NAMALWA (cell line): ENCODE results near the gene REC8.

Experiments
- DNase-seq: peaks from one replicate; pipeline ENCODE4 v3.0.0-alpha.2; 2015; ENCODE audit warnings: low spot score

Gene REC8

DNA sequence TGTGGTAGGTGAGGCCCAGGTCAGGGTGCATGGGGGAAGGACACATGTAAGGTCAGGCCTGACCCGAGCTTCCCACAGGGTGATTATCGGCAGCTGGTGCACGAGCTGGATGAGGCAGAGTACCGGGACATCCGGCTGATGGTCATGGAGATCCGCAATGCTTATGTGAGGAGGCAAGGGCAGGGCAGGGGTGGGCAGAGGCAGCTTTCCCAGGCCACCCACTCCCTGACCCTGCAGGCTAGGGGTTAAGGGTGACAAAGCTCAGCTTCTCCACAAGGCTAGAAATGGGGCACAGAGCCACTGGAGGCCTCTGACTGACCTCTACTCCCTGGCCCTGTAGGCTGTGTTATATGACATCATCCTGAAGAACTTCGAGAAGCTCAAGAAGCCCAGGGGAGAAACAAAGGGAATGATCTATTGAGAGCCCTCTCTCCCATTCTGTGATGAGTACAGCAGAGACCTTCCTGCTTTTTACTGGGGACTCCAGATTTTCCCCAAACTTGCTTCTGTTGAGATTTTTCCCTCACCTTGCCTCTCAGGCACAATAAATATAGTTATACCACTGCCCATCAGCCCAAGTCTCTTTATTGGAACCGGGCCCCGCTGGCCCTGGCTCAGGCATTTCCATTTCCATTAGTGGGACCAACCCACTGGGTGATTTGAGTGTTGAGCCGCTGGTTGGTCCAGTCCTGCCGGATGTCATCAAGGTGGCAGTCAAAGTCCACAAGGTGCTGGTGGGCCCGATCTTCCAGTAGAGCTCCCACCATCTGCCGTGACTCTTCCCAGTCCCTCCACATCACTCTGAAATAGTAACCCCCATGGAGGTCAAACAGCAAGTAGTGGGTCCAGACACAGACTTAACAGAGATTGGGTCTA, 33.2 kb upstream of the REC8 start:
- no peak for DNase-seq

DNA sequence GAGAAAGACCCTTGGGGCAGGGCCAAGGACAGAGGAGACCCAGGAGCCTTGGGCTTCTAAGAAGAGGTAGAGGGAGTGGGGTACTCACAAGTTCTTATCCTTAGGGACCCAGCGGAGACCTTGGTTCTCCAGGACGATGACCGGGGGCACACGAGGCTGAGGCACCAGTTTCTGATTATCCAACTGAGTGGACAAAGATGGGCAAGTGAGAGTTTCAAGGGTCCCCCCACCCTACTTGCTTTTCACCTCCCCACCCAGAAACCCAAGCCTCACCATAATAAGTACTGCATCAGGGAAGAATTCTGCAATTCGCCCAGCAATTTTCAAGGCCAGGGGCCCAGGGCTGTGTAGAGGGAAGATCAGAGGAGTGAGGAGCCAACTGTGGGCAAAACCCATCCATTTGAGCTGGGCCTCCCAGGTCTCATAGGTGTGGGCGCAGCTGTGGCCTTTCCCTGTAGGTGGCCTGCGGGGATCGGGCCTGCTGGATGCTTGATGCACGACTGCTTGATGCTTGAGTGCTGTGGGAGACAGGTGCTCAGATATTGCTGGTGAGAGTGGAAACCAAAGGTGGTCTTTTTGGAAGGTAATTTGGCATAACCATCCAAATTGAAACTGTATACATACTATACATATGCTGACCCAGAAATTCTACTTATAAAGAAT, 32.5 kb upstream of the REC8 start:
- DNase-seq, result no peak

DNA sequence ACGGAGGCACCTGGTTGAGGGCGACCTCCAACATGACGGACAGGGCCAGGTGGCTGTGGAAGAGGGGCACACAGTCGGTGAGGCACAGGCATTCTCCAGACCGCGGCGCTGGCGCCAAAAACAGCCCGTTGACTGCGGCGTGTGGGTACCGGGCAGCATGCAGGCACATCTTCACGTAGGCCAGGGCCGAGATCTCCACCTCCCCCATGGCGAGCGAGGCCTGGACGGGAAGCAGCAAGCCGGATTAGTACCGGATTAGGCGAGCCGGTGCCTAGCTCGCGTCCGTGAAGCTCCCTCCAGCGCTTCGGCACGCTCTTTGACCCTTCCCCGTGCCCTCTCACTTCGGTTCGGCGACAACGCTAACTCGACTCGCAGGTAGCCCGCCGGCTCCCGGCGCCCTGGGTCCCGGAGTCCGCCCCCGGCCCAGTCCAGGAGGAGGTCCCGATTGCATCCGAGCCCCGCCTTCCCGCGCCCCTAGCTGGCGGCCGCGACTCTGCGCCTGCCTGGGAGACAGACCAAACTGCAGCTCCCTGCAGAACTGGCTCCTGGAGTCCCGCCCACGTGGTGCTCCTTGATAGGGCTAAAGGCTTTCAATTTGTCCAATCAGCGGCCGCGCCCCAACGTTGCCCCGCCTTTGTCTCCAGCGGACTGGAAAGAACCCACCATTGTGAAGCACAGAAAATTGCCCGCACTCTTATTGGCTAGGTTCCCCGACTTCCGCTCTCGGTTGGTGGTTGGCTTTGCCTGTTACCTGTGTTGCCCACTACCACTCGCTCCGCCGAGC, 30.6 kb upstream of the REC8 start, which contains the start of gene EMC9:
TSS of gene EMC9 (minus strand) at position 495 of the 784 bp plus-strand sequence. CDS start at position 208, 287 bp downstream.
- peak; percentile 99 for DNase-seq

DNA sequence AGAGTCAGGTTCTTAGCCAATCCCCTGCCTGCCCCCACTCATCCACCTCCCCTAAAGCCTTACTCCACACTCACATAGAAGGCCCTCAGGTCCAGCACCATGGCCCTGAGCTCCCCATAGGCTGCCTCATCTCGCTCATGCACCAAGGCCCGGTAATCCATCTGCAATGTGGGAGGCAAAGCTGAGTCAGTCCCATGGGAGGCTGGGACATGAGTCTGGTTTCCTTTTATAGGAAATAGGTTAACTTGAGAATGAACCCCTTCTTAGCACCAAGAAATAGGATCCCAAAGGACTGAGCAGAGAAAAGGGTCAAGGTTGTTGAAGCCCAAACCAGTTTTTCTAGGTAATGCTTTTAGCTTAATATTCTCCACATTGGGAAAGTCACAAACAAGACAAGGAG, 28.4 kb upstream of the REC8 start:
- no peak for DNase-seq

DNA sequence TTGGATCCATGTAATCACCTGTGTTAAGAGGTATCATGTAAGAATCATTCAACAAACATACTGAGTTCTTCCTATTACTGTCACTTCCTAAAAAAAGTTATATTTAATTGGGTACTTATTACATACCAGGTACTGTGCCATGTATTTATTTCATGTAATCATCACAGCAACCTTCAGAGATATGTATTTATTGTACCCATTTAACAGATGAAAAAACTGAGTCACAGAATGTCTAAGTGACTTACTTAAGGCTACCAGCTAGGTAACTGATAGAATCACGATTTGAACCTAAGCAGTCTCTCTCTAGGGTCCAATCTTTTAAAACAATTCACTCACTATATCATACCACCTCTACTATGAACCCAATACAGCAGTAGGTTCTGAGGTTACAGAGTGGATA, 27.4 kb upstream of the REC8 start:
- DNase-seq, result no peak

DNA sequence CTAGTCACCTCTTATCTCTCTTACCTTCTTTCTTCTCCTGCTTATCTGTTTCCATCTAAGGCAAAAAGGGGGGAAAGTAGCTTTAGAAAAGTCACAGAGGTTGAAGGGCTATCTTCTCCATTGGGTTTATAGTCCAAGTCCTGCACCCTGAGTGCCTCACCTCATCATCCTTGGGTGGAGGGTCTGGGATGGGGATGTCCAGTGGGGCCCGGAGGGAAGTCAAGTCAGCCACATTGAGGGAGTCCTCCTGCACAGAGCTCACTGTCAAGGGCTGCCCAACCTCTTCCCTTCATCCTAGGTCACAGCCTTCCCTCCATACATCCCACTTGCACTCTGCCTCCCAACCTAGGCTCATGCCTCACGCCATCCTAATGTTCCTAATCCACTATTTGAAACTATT, 26.7 kb upstream of the REC8 start:
- no peak for DNase-seq

DNA sequence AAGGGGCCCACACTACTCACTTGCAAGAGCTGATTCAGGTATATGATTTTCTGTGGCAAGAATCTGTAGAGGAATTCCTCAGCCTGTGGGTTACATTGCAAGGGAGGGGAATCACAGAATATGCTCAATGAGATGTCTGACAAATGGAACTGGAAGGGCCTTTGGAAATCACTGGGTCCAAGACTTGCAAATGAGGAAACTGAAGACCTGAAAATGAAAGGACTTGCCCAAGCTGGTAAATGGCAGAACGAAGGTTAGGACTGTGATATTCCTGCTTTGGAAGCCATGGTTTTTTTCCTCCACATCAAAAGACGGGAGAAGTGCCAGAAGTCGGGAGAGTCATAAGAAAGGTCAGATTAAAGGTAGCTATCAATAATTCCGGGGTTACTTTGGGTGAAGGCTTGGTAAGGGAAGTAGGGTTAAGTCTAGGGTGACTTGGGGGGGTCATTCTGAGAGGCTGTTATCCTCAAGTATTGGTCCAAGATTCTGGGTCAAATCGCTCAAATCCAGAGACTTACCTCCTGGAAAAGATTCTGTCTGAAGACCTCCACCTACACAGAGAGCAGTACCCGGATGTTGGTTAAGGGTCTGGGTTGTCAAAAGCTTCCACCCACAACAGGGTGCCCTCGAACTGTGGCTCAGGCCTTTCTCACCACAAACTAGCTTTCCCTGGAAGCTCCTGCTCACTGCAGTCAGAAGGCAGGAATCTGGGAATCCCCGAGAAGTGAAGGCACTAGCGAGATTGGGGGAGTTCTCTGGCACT, 26.0 kb upstream of the REC8 start:
- peak; percentile 45 for DNase-seq

DNA sequence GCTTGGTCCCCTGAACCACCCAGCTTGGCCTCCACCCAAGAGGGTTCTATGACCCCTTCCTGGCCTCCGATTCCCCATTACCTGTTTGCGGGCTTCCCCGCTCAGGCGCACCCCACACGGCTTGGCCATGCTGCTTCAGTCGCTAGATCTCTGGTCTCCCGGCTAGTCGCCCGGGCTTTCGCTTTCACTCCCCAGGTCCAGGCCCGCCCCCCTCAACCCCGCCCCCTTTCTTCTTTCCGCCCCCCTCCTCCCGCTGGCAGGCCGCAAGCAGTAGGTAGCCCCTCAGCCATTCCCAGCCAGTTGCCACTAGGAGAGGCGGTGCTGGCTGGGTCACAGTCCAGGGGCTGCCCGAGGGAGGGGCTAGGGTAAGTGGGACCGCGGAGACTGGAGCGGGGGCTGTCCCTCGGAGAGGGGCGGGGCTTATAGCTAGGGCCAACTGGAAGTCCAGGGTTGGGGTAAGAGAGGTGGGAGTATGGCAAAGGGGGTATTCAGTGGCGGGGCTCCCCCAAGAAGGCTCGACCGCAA, 25.4 kb upstream of the REC8 start, which contains the start of gene PSME2:
TSS of gene PSME2 (minus strand) at position 158 of the 525 bp plus-strand sequence. CDS start at position 129, 29 bp downstream.
- peak; percentile 97 for DNase-seq

DNA sequence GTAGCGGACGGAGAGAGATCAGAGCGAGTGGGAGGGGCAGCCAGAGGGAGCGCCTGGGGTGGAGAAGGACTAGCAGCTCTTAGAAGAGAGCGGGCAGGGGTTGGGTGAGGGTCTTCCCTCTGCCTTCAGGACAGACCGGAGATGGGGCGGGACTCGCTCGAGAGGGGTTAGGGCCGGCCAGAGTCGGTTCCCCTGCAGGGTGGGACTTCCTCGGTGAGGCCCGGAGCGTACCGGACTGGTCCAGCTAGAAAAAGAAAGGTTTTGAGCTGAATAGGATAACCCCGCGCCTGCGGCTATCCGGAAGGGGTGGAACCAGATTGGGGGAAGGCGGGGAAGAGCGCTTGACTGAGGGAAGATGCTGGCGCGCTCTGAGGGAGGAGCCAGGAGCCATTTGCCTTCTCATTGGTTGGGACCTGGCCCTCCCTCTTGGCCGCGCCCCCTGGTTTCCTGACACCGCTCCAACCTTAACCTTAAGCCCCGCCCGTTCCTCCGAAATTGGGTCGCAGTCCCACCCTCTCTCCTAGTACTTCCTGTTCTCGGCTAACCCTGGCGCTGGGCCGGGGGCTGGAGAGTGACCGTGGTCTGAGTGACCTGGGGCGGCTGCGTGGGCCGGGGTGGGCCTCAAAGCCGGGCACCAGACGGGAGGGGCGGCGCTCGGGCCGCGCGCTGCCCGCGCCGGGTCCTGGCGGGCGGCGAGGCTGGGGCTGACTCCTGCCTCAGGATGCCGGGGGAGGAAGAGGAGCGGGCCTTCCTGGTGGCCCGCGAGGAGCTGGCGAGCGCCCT, 24.7 kb upstream of the REC8 start, which contains the start of gene RNF31:
TSS of gene RNF31 (plus strand) at position 521 of the 783 bp plus-strand sequence. CDS start at position 722, 201 bp downstream.
- DNase-seq, result peak; percentile 99

DNA sequence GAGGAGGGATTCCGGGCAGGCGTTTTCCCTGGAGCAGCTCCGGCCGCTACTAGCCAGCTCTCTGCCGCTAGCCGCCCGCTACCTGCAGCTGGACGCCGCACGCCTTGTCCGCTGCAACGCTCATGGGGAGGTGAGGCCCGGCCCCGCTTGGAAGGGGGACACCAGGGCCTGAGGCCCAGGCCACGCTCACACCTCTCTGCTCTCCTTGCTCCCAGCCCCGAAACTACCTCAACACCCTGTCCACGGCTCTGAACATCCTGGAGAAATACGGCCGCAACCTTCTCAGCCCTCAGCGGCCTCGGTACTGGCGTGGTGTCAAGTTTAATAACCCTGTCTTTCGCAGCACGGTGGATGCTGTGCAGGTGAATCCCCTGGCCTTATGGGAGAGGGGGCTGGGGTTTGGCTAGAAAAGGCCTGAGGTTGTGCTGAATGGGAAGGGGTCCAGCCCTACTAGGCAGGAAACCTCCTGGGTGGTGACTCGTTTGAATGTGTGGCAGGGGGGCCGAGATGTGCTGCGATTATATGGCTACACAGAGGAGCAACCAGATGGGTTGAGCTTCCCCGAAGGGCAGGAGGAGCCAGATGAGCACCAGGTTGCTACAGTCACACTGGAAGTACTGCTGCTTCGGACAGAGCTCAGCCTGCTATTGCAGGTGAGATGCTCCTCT, 24.0 kb upstream of the REC8 start:
- DNase-seq, result no peak

DNA sequence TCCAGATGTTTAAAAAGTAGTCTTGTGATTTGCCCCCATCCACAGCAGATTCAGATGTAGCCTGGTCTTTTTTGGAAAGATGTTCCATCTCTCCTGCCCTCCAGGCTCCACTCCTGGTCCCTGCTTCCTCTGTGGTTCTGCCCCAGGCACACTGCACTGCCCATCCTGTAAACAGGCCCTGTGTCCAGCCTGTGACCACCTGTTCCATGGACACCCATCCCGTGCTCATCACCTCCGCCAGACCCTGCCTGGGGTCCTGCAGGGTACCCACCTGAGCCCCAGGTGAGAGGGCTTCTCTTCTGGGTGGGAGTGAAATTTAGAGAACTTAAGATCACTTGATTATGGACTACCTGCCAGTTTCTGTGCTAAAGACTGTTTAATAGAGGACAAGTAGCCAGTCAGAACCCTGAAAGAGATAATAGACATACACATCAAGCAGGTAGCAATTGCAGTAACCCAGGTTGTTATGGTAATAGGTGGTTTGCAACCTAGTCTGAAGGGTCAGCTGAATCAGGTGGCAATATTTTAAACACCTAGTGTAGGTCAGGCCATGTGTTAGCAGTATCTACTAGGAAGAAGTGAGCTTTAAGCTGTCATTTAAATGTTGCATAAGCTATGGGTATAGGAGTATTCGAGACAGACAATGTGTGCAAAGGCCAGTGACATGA, 22.4 kb upstream of the REC8 start:
- no peak for DNase-seq

DNA sequence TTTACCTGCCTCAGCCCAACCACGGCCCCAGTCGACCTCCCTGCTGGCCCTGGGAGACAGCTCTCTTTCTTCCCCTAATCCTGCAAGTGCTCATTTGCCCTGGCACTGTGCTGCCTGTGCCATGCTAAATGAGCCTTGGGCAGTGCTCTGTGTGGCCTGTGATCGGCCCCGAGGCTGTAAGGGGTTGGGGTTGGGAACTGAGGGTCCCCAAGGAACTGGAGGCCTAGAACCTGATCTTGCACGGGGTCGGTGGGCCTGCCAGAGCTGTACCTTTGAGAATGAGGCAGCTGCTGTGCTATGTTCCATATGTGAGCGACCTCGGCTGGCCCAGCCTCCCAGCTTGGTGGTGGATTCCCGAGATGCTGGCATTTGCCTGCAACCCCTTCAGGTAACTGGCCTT, 21.8 kb upstream of the REC8 start:
- no peak for DNase-seq

DNA sequence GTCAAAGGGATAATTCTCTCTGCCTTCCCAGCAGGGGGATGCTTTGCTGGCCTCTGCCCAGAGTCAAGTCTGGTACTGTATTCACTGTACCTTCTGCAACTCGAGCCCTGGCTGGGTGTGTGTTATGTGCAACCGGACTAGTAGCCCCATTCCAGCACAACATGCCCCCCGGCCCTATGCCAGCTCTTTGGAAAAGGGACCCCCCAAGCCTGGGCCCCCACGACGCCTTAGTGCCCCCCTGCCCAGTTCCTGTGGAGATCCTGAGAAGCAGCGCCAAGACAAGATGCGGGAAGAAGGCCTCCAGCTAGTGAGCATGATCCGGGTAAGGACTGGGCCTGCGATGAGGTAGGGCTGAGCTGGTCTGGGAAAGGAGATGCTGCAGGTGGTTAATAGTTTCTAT, 21.3 kb upstream of the REC8 start:
- DNase-seq, result no peak

DNA sequence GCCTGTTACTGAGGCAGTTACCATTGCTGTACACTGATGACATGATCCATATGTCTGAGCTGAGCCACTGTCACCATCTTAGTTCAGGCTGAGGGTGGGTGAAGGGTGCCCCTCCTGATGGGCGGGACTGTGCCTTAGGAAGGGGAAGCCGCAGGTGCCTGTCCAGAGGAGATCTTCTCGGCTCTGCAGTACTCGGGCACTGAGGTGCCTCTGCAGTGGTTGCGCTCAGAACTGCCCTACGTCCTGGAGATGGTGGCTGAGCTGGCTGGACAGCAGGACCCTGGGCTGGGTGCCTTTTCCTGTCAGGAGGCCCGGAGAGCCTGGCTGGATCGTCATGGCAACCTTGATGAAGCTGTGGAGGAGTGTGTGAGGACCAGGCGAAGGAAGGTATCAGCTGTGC, 20.9 kb upstream of the REC8 start:
- DNase-seq, result no peak

DNA sequence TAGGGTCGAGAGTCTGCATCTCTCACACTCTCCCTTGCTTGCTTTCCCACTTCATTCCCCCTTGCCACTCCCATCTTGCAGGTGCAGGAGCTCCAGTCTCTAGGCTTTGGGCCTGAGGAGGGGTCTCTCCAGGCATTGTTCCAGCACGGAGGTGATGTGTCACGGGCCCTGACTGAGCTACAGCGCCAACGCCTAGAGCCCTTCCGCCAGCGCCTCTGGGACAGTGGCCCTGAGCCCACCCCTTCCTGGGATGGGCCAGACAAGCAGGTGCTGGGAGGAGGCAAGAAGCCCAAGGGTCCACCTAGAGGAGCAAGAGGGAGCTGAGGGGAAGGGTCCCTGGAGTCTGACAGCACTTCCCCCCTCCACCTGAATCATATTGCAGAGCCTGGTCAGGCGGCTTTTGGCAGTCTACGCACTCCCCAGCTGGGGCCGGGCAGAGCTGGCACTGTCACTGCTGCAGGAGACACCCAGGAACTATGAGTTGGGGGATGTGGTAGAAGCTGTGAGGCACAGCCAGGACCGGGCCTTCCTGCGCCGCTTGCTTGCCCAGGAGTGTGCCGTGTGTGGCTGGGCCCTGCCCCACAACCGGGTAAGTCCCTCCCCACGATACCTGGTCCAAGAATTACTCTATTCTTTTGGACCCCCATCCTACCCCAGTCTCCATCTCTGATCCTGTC, 20.3 kb upstream of the REC8 start:
- no peak for DNase-seq

DNA sequence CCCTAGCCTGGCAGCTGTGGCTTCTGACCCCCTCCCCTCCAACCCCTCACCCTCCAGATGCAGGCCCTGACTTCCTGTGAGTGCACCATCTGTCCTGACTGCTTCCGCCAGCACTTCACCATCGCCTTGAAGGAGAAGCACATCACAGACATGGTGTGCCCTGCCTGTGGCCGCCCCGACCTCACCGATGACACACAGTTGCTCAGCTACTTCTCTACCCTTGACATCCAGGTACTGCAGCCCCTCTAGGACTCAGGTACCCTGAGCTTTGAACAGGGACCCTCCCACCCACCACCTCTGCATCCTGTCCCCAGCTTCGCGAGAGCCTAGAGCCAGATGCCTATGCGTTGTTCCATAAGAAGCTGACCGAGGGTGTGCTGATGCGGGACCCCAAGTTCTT, 16.8 kb upstream of the REC8 start:
- DNase-seq, result no peak

DNA sequence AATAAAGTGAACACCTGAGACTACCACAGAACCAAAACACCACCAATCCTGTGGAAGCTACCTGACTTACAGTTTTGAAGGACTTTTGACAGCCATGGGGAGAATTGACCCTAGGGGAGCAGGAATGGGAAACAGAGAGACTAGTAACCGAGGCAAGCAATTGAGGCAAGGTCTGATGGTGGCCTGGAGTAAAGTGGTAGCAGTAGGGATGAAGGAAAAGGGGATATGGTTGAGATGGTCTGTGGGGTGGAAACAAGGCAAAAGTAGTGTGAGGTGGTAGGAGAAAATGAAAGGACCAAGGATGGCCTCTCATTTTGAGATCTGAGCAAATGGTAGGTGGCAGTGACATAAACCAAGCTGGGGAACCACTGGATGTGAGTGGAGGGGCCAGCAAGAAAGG, 15.0 kb upstream of the REC8 start:
- no peak for DNase-seq

DNA sequence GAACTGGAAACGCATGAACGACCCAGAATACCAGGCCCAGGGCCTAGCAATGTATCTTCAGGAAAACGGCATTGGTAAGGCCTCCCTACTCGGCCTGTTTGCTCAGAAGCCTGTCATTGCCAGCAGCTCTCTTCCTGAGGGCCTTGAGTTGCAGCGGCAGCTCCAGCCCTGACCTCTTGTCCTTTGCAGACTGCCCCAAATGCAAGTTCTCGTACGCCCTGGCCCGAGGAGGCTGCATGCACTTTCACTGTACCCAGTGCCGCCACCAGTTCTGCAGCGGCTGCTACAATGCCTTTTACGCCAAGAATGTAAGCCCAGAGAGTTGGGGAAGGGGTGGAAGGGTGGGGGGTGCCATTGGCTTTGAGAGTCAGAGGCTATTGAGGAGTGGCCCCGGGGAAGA, 14.5 kb upstream of the REC8 start:
- DNase-seq, result no peak
